Natural killer cell (primary cell): ENCODE measurements around the gene SLC39A1. TPM values are rescaled to one million over a fixed set of nuclear protein-coding genes. Genes with fewer than 3 reads are reported as not detected.
"Not testable (repeated sequence)": the region's sequence is repeated elsewhere in the genome, so short reads cannot be mapped to it uniquely, and the experiment has no call there.

Experiments
- ATAC-seq, 3 donors: fragments of 150-1000 bp in 2 of 3; fragments of 200-7000 bp in 1 of 3; cut with Tn5 transposase; 1 replicate in 1 of 3; 2 replicates in 2 of 3; pipeline ENCODE4 v1.10.0; 2021; ENCODE audit warnings: mild to moderate bottlenecking in 2 of 3, moderate library complexity in 2 of 3
- DNase-seq, 2 donors: peaks; one replicate each; pipeline versions ENCODE4 v3.0.0 to v3.0.0-alpha.2; 2013 to 2021; ENCODE audit warnings: mixed read lengths in 1 of 2
- H3K27ac ChIP-seq: one replicate; pipeline ENCODE4 v1.5.1; 2013; ENCODE audit warnings: mild to moderate bottlenecking, low read length
- H3K27me3 ChIP-seq: one replicate; pipeline ENCODE4 v1.6.1; 2013; ENCODE audit warnings: low read length; ENCODE audit not compliant: control insufficient read depth, insufficient read depth
- H3K36me3 ChIP-seq: one replicate; pipeline ENCODE4 v1.6.1; 2013; ENCODE audit warnings: low read length; ENCODE audit not compliant: control insufficient read depth, insufficient read depth
- H3K4me1 ChIP-seq: one replicate; pipeline ENCODE4 v1.6.1; 2013; ENCODE audit warnings: low read length; ENCODE audit not compliant: control insufficient read depth, insufficient read depth
- H3K4me3 ChIP-seq: one replicate; pipeline ENCODE4 v1.5.1; 2013; ENCODE audit warnings: low read length
- H3K9me3 ChIP-seq: one replicate; pipeline ENCODE4 v1.6.1; 2013; ENCODE audit warnings: low read length; ENCODE audit not compliant: control insufficient read depth, insufficient read depth
- H3K27ac Mint-ChIP-seq, 2 donors: one replicate each; pipeline ENCODE4 v1.8.0; 2022; ENCODE audit warnings: mild to moderate bottlenecking in 2 of 2, mixed read lengths in 2 of 2, moderate library complexity in 1 of 2
- H3K27me3 Mint-ChIP-seq, 2 donors: one replicate each; pipeline ENCODE4 v1.8.0; 2022; ENCODE audit warnings: low read depth in 2 of 2, mixed read lengths in 2 of 2
- H3K36me3 Mint-ChIP-seq: one replicate; pipeline ENCODE4 v1.8.0; 2022; ENCODE audit warnings: mixed read lengths
- H3K4me1 Mint-ChIP-seq, 2 donors: one replicate each; pipeline ENCODE4 v1.8.0; 2022; ENCODE audit warnings: mixed read lengths in 2 of 2
- H3K4me3 Mint-ChIP-seq: one replicate; pipeline ENCODE4 v1.8.0; 2022; ENCODE audit warnings: mild to moderate bottlenecking, moderate library complexity, mixed read lengths
- H3K9me3 Mint-ChIP-seq, 2 donors: one replicate each; pipeline ENCODE4 v1.8.0; 2022; ENCODE audit warnings: mixed read lengths in 2 of 2
- WGBS: methylation state at CpG from one replicate; pipeline ENCODE4 v1.1.7; 2013; ENCODE audit warnings: missing lambda C conversion rate; ENCODE audit not compliant: insufficient coverage; 5-methylcytosine and 5-hydroxymethylcytosine counted together
- intact Hi-C: fragments of 100-400 bp; cut with micrococcal nuclease; formaldehyde crosslinking; loops from one replicate; pipeline ENCODE4 v1.14.2; 2022
- total RNA-seq, 4 donors: library from RNA; stranded (reverse); fragments of 120-200 nt in 1 of 4; gene quantifications; one replicate each; pipeline versions ENCODE4 v1.2.3 to v1.2.4, GENCODE V29; 2013 to 2022
- TF ChIP-seq, protein P1 (sequence below): fragments of 200-600 bp; IDR thresholded peaks from one replicate; pipeline ENCODE4 v1.8.0; 2022; ENCODE audit warnings: antibody characterized with exemption

Gene SLC39A1
- total RNA-seq: 10 to 100 TPM; 20.7 to 21.5 (median 21.2) TPM
- 22.6 TPM for total RNA-seq (2013)

GRCh38 chr1:153963030-153963849 lies at the start of gene SLC39A1:
TSS of gene SLC39A1 (minus strand) at chr1:153963537. CDS start at chr1:153962715, 822 bp downstream.
- TF ChIP-seq, protein P1, sequence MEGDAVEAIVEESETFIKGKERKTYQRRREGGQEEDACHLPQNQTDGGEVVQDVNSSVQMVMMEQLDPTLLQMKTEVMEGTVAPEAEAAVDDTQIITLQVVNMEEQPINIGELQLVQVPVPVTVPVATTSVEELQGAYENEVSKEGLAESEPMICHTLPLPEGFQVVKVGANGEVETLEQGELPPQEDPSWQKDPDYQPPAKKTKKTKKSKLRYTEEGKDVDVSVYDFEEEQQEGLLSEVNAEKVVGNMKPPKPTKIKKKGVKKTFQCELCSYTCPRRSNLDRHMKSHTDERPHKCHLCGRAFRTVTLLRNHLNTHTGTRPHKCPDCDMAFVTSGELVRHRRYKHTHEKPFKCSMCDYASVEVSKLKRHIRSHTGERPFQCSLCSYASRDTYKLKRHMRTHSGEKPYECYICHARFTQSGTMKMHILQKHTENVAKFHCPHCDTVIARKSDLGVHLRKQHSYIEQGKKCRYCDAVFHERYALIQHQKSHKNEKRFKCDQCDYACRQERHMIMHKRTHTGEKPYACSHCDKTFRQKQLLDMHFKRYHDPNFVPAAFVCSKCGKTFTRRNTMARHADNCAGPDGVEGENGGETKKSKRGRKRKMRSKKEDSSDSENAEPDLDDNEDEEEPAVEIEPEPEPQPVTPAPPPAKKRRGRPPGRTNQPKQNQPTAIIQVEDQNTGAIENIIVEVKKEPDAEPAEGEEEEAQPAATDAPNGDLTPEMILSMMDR: no peak
- DNase-seq: peak; percentile 92 to 97
- WGBS: 1% methylated on average over 54 of the region's 54 CpGs
- H3K4me3 ChIP-seq: peak within 1 kb of the TSS; percentile 91
- no peaks in the 10 kb centered on the region for H3K9me3 Mint-ChIP-seq
- no peaks in the 10 kb centered on the region for H3K36me3 Mint-ChIP-seq
- ATAC-seq: peak; percentile 55 to 69 (median 57)
- H3K9me3 ChIP-seq: no peaks in the 10 kb centered on the region
- peak within 1 kb of the TSS; percentile 91 to 92 for H3K27ac Mint-ChIP-seq
- intact Hi-C loops: loop anchor here (10.0 kb wide), 1 partner anchor 262 kb away; the partner anchor contains the start of gene UBAP2L
- peaks cover 6% of the 10 kb centered on the region for H3K36me3 ChIP-seq
- peaks cover 51 to 72% of the 10 kb centered on the region in 2 donors for H3K4me1 Mint-ChIP-seq
- H3K4me1 ChIP-seq: peaks cover 43% of the 10 kb centered on the region
- H3K27ac ChIP-seq: peak within 1 kb of the TSS; percentile 79
- no peaks in the 10 kb centered on the region for H3K27me3 ChIP-seq
- H3K4me3 Mint-ChIP-seq: peak within 1 kb of the TSS; percentile 89
- no peaks in the 10 kb centered on the region for H3K27me3 Mint-ChIP-seq

GRCh38 chr1:154012543-154012942 lies 49.2 kb upstream of the SLC39A1 start:
- H3K4me3 Mint-ChIP-seq, H3K27me3 Mint-ChIP-seq, H3K36me3 Mint-ChIP-seq, H3K4me1 Mint-ChIP-seq, H3K27ac ChIP-seq, H3K36me3 ChIP-seq, H3K27me3 ChIP-seq, H3K4me3 ChIP-seq, ATAC-seq, intact Hi-C loops, H3K9me3 ChIP-seq, DNase-seq, H3K4me1 ChIP-seq, H3K9me3 Mint-ChIP-seq, H3K27ac Mint-ChIP-seq: not testable (repeated sequence)
- 91% methylated on average over 14 of the region's 14 CpGs for whole genome bisulfite sequencing

- no peak for ATAC-seq
- H3K27me3 Mint-ChIP-seq: no peaks in the 10 kb centered on the region
- intact Hi-C loops: no loop called here
Measured at GRCh38 chr1:154012129-154012528, 48.8 kb upstream of the SLC39A1 start.

GRCh38 chr1:154006136-154006535 lies 42.8 kb upstream of the SLC39A1 start:
- H3K9me3 Mint-ChIP-seq: no peaks in the 10 kb centered on the region
- Histone ChIP-seq H3K36me3 (no peaks in the 10 kb centered on the region), H3K4me3 (no peak overlapping the region), H3K9me3 (no peaks in the 10 kb centered on the region), H3K27ac (no peak overlapping the region), H3K27me3 (no peaks in the 10 kb centered on the region), H3K4me1 (no peaks in the 10 kb centered on the region)
- TF ChIP-seq, protein P1: no peak
- intact Hi-C loops: no loop called here
- no peaks in the 10 kb centered on the region for H3K36me3 Mint-ChIP-seq
- 100% methylated on average over 3 of the region's 3 CpGs for WGBS
- no peaks in the 10 kb centered on the region for H3K27me3 Mint-ChIP-seq
- H3K4me1 Mint-ChIP-seq: no peaks in the 10 kb centered on the region
- no peak overlapping the region for H3K27ac Mint-ChIP-seq
- no peak for DNase-seq
- ATAC-seq: no peak
- no peak overlapping the region for H3K4me3 Mint-ChIP-seq

More at GRCh38 chr1:154012129-154012528, 48.8 kb upstream of the SLC39A1 start:
- no peaks in the 10 kb centered on the region for H3K36me3 Mint-ChIP-seq
- no peaks in the 10 kb centered on the region for H3K27me3 ChIP-seq
- H3K27ac Mint-ChIP-seq: no peak overlapping the region
- H3K4me1 ChIP-seq: no peaks in the 10 kb centered on the region
- no peak overlapping the region for H3K27ac ChIP-seq
- no peak overlapping the region for H3K4me3 ChIP-seq
- no peaks in the 10 kb centered on the region for H3K9me3 ChIP-seq
- no peaks in the 10 kb centered on the region for H3K9me3 Mint-ChIP-seq
- no peak overlapping the region for H3K4me3 Mint-ChIP-seq
- DNase-seq: no peak
- 100% methylated on average over 1 of the region's 1 CpG for WGBS
- H3K36me3 ChIP-seq: no peaks in the 10 kb centered on the region
- H3K4me1 Mint-ChIP-seq: no peaks in the 10 kb centered on the region
- TF ChIP-seq, protein P1: no peak
